ENCODE data around the gene CADM1.

GRCh38 chr11:115345840-115346239, 158.4 kb downstream of the CADM1 start:
- no peak for TF ChIP-seq CTCF (IDR thresholded peaks at IDR 0.05)
- TF ChIP-seq POLR2A (IDR thresholded peaks at IDR 0.05; ENCODE audit: low read depth): no peak
- no peak for TF ChIP-seq POLR2AphosphoS5 (IDR thresholded peaks at IDR 0.05)

Data from esophagus muscularis mucosa (tissue), 3 donors.